Gastroesophageal sphincter (tissue), 4 donors: ENCODE data around the gene MAPK14. TPM values are rescaled to one million over a fixed set of nuclear protein-coding genes. Genes with fewer than 3 reads are reported as not detected.
"Not testable (repeated sequence)": the region's sequence is repeated elsewhere in the genome, so short reads cannot be mapped to it uniquely, and the experiment has no call there.

Experiments used
- ATAC-seq: fragments of 150-250 bp; one replicate; pipeline ENCODE4 v1.9.1; 2016; ENCODE audit warnings: mild to moderate bottlenecking, moderate library complexity
- H3K27ac ChIP-seq, 4 donors: fragments of 200-600 bp; sonication (generic) in 3 of 4; 1 replicate in 3 of 4; 2 replicates in 1 of 4; pipeline ENCODE4 v1.5.1; 2016 to 2019
- H3K27me3 ChIP-seq: fragments of 200-600 bp; sonication (generic); one replicate; pipeline ENCODE4 v1.5.1; 2019
- H3K36me3 ChIP-seq, 2 donors: fragments of 200-600 bp; sonication (generic); one replicate each; pipeline ENCODE4 v1.5.1; 2019; ENCODE audit warnings: control low read depth in 1 of 2
- H3K4me1 ChIP-seq, 3 donors: fragments of 200-600 bp; sonication (generic); 1 replicate in 2 of 3; 2 replicates in 1 of 3; pipeline ENCODE4 v1.5.1; 2016 to 2019; ENCODE audit warnings: control low read depth in 2 of 3
- H3K4me3 ChIP-seq, 2 donors: fragments of 200-600 bp; sonication (generic); one replicate each; pipeline ENCODE4 v1.5.1; 2019; ENCODE audit warnings: mild to moderate bottlenecking in 1 of 2, moderate library complexity in 1 of 2
- H3K9me3 ChIP-seq, 3 donors: fragments of 200-600 bp; sonication (generic); one replicate each; pipeline ENCODE4 v1.5.1; 2017 to 2019; ENCODE audit warnings: control low read depth in 2 of 3
- CTCF ChIP-seq, 4 experiments: fragments of 200-600 bp in 2 of 4; fragments of 450-650 bp in 2 of 4; sonication (generic) in 1 of 4; IDR thresholded peaks; one replicate each; pipeline ENCODE4 v1.5.1; 2017 to 2019; ENCODE audit warnings: antibody characterized with exemption in 4 of 4, mild to moderate bottlenecking in 2 of 4, moderate library complexity in 2 of 4
- EP300 ChIP-seq: sonication (generic); formaldehyde crosslinking; IDR thresholded peaks from one replicate; pipeline ENCODE4 v1.6.1; 2017; ENCODE audit warnings: antibody characterized with exemption, mild to moderate bottlenecking
- POLR2A ChIP-seq, 2 donors: fragments of 450-650 bp; IDR thresholded peaks; one replicate each; pipeline ENCODE4 v1.6.1; 2017; ENCODE audit warnings: antibody characterized with exemption in 2 of 2, mild to moderate bottlenecking in 2 of 2, moderate library complexity in 1 of 2
- POLR2AphosphoS5 ChIP-seq: sonication (generic); formaldehyde crosslinking; IDR thresholded peaks from one replicate; pipeline ENCODE4 v1.6.1; 2017; ENCODE audit warnings: antibody characterized with exemption
- WGBS, 2 donors: methylation state at CpG; one replicate each; pipeline ENCODE4 v1.1.5; 2018; ENCODE audit warnings: low coverage in 1 of 2; 5-methylcytosine and 5-hydroxymethylcytosine counted together
- total RNA-seq, 4 donors: library from RNA; depleted of rRNA; stranded (reverse); fragments of >200 nt; gene quantifications; one replicate each; pipeline ENCODE4 v1.1.0, GENCODE V29; 2016

Gene MAPK14
- total RNA-seq, 4 donors from 2014 or later, result 58.7 to 77.5 (median 69.9) TPM

DNA sequence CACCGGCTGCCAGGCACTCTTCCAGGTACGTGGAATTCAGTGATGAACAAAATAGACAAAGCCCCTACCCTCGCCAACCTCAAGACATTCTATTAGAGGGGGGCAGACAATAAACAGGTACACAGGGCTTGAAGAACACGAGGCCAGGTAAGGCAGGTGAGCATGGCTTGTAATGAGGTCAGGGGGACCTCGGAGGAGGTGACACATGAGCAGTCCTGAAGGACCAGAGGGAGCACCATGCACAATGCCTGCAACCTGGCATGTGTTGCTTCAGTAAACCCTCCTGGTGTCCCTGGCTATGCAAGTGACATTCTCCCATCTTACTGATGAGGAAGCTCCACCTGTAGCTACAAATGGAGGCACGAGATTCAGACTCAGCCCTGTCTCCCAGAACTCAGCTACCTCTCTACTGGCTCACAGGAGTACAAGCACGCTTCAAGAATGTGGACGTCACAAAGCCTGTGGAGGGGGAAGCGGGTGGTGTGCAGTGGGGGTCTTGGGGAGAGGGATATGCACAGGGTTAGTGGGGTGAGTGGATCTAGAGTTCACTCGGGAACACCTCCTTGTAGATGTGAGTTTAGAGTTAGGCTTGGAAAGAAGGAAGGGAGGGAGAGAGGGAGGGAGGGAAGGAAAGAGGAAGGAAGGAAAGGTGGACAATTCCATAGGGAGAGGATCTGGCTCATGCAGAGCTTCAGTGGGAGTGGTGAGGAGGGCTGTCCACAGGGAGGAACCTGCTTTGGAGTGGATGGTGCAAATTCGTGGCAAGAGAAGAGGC, 95.1 kb downstream of the MAPK14 start:
- Histone ChIP-seq H3K36me3 (peaks cover 0 to 10% of the 10 kb centered on the region in 2 donors), H3K27me3 (peaks cover 1% of the 10 kb centered on the region), H3K27ac (no peak overlapping the region), H3K4me3 (no peak overlapping the region), H3K9me3 (no peaks in the 10 kb centered on the region), H3K4me1 (peaks cover 0 to 20% (median 5%) of the 10 kb centered on the region in 3 donors)
- ATAC-seq, result no peak
- no peak for TF ChIP-seq EP300
- no peak for TF ChIP-seq CTCF (IDR thresholded peaks at IDR 0.05)
- TF ChIP-seq POLR2A (IDR thresholded peaks at IDR 0.05), result no peak
- TF ChIP-seq POLR2AphosphoS5, result no peak
- WGBS, 2 donors, result 66 to 67% methylated on average over 4 to 10 of the region's 11 CpGs

- peaks cover 9% of the 10 kb centered on the region for H3K27me3 ChIP-seq
- WGBS, 2 donors, result 16 to 35% methylated on average over 7 of the region's 10 CpGs
- H3K9me3 ChIP-seq, result no peaks in the 10 kb centered on the region
- H3K4me3 ChIP-seq, result no peak overlapping the region
- TF ChIP-seq CTCF (IDR thresholded peaks at IDR 0.05), result peak in 3 of 4 experiments; percentile 71 to 85 (median 76)
- no peak for TF ChIP-seq EP300
- peak; percentile 77 for ATAC-seq
- H3K4me1 ChIP-seq, result peaks cover 0 to 20% (median 5%) of the 10 kb centered on the region in 3 donors
- H3K36me3 ChIP-seq, result peaks cover 0 to 7% of the 10 kb centered on the region in 2 donors
- peak overlapping the region in 1 of 4 donors; percentile 29 for H3K27ac ChIP-seq
Observed at GRCh38 chr6:36123270-36124139, 95.9 kb downstream of the MAPK14 start.

DNA sequence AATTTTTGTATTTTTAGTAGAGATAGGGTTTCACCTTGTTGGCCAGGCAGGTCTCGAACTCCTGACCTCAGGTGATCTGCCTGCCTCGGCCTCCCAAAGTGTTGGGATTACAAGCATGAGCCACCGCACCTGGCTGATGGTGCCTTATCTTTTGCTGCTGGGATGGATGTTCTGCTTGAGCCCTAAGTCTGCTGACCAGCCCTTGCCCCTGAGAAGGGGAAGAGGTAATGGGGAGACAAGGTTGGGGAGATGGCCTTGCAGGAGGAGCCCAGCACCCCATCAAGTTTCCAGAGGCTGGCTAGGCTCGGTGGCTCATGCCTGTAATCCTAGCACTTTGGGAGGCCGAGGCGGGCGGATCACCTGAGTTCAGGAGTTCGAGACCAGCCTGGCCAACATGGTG, 96.7 kb downstream of the MAPK14 start:
- H3K9me3 ChIP-seq, ATAC-seq, H3K36me3 ChIP-seq: not testable (repeated sequence)
- peak overlapping the region in 1 of 2 donors; percentile 6 for H3K4me3 ChIP-seq
- peaks cover 18% of the 10 kb centered on the region for H3K27me3 ChIP-seq
- no CpG with 5 or more reads among the region's 8 CpGs for WGBS, 2 donors
- peaks cover 0 to 20% (median 5%) of the 10 kb centered on the region in 3 donors for H3K4me1 ChIP-seq
- peak overlapping the region in 1 of 4 donors; percentile 29 for H3K27ac ChIP-seq

DNA sequence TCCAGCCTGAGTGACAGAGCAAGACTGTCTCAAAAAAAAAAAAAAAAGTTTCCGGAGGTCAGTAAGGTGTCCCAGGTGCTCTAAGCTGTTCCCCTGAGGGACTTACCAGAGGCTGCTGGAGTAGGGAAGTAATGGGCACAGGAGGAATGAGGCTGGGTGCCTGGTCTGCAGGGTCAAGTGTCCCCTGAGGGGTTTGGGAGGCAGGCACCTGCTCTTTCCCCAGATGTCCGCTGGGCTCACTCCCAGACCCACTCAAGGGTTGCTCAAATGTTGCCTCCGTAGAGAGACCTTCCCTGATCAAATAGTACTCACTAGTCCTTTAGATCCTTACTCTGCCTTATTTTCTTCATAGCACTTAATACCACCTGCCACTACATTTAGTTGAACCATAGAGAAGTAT, 97.3 kb downstream of the MAPK14 start:
- Histone ChIP-seq H3K9me3 (no peaks in the 10 kb centered on the region), H3K4me1 (peaks cover 0 to 22% (median 5%) of the 10 kb centered on the region in 3 donors), H3K36me3 (no peaks in the 10 kb centered on the region), H3K4me3 (no peak overlapping the region), H3K27ac (no peak overlapping the region), H3K27me3 (peaks cover 23% of the 10 kb centered on the region)
- TF ChIP-seq CTCF (IDR thresholded peaks at IDR 0.05), result no peak
- no peak for TF ChIP-seq POLR2AphosphoS5
- TF ChIP-seq EP300, result no peak
- TF ChIP-seq POLR2A (IDR thresholded peaks at IDR 0.05), result no peak
- WGBS, 2 donors, result 65 to 73% methylated on average over 3 of the region's 3 CpGs
- no peak for ATAC-seq

DNA sequence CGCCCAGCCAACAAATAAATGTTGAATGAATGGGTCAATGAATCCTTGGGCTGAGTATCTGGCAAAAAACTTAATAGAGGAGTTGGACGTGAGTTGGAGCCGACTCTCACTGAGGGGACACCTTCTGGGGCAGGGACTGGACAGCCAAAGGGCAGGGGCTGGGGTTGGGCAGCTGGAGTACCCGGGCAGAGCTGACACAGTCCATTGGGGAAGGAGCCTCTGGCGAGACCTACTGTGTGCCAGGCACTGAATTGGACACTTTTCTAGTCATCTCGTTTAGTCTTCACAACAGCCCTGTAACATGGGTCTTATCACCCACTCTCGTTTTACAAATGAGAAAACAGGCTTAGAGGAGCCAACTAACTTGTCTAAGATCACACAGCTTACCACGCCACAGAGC, 98.0 kb downstream of the MAPK14 start:
- no peak for ATAC-seq
- Histone ChIP-seq H3K36me3 (no peaks in the 10 kb centered on the region), H3K27ac (no peak overlapping the region), H3K9me3 (no peaks in the 10 kb centered on the region), H3K4me3 (no peak overlapping the region), H3K27me3 (peaks cover 30% of the 10 kb centered on the region), H3K4me1 (peaks cover 0 to 29% (median 6%) of the 10 kb centered on the region in 3 donors)
- TF ChIP-seq EP300 (no peak), POLR2A (IDR thresholded peaks at IDR 0.05) (no peak), CTCF (IDR thresholded peaks at IDR 0.05) (no peak), POLR2AphosphoS5 (no peak)
- WGBS, 2 donors, result 67 to 81% methylated on average over 5 to 7 of the region's 8 CpGs
